ENCODE measurements around the gene TAS2R41.

Gene TAS2R41

GRCh38 chr7:143447466-143447865, 30.2 kb upstream of the TAS2R41 start:
- H3K36me3 ChIP-seq (ENCODE audit: control insufficient read depth, insufficient read depth, low read length), result no peaks in the 10 kb centered on the region
- H3K4me3 ChIP-seq (ENCODE audit: low read length), result no peak overlapping the region
- H3K27me3 ChIP-seq (ENCODE audit: control insufficient read depth, insufficient read depth, low read length), result no peaks in the 10 kb centered on the region
- no peak overlapping the region for H3K9ac ChIP-seq (ENCODE audit: low read length)
- no peaks in the 10 kb centered on the region for H3K4me1 ChIP-seq (ENCODE audit: control insufficient read depth, insufficient read depth, low read length)
- no peak overlapping the region for H3K27ac ChIP-seq (ENCODE audit: low read depth, low read length)

- no peaks in the 10 kb centered on the region for H3K36me3 ChIP-seq (ENCODE audit: control insufficient read depth, insufficient read depth, low read length)
- no peak overlapping the region for H3K27ac ChIP-seq (ENCODE audit: low read depth, low read length)
- no peaks in the 10 kb centered on the region for H3K27me3 ChIP-seq (ENCODE audit: control insufficient read depth, insufficient read depth, low read length)
- H3K4me3 ChIP-seq (ENCODE audit: low read length), result no peak overlapping the region
- no peak overlapping the region for H3K9ac ChIP-seq (ENCODE audit: low read length)
- no peaks in the 10 kb centered on the region for H3K4me1 ChIP-seq (ENCODE audit: control insufficient read depth, insufficient read depth, low read length)
These were observed 29.2 kb upstream of the TAS2R41 start for GRCh38 chr7:143448429-143448828.

GRCh38 chr7:143449793-143450192, 27.9 kb upstream of the TAS2R41 start:
- H3K4me3 ChIP-seq (ENCODE audit: low read length), result no peak overlapping the region
- H3K4me1 ChIP-seq (ENCODE audit: control insufficient read depth, insufficient read depth, low read length), result no peaks in the 10 kb centered on the region
- no peaks in the 10 kb centered on the region for H3K27me3 ChIP-seq (ENCODE audit: control insufficient read depth, insufficient read depth, low read length)
- H3K27ac ChIP-seq (ENCODE audit: low read depth, low read length), result no peak overlapping the region
- H3K36me3 ChIP-seq (ENCODE audit: control insufficient read depth, insufficient read depth, low read length), result no peaks in the 10 kb centered on the region
- H3K9ac ChIP-seq (ENCODE audit: low read length), result no peak overlapping the region

GRCh38 chr7:143451122-143451521, 26.6 kb upstream of the TAS2R41 start:
- Histone ChIP-seq H3K36me3 (ENCODE audit: control insufficient read depth, insufficient read depth, low read length) (no peaks in the 10 kb centered on the region), H3K27me3 (ENCODE audit: control insufficient read depth, insufficient read depth, low read length) (no peaks in the 10 kb centered on the region), H3K4me3 (ENCODE audit: low read length) (no peak overlapping the region), H3K9ac (ENCODE audit: low read length) (no peak overlapping the region), H3K4me1 (ENCODE audit: control insufficient read depth, insufficient read depth, low read length) (no peaks in the 10 kb centered on the region), H3K27ac (ENCODE audit: low read depth, low read length) (no peak overlapping the region)

- no peaks in the 10 kb centered on the region for H3K27me3 ChIP-seq (ENCODE audit: control insufficient read depth, insufficient read depth, low read length)
- no peak overlapping the region for H3K27ac ChIP-seq (ENCODE audit: low read depth, low read length)
- H3K36me3 ChIP-seq (ENCODE audit: control insufficient read depth, insufficient read depth, low read length), result no peaks in the 10 kb centered on the region
These were observed 25.9 kb upstream of the TAS2R41 start for GRCh38 chr7:143451746-143452145.

GRCh38 chr7:143452495-143452894, 25.2 kb upstream of the TAS2R41 start:
- no peak overlapping the region for H3K9ac ChIP-seq (ENCODE audit: low read length)
- H3K27me3 ChIP-seq (ENCODE audit: control insufficient read depth, insufficient read depth, low read length), result no peaks in the 10 kb centered on the region
- H3K36me3 ChIP-seq (ENCODE audit: control insufficient read depth, insufficient read depth, low read length), result no peaks in the 10 kb centered on the region
- H3K4me3 ChIP-seq (ENCODE audit: low read length), result no peak overlapping the region
- no peak overlapping the region for H3K27ac ChIP-seq (ENCODE audit: low read depth, low read length)
- no peaks in the 10 kb centered on the region for H3K4me1 ChIP-seq (ENCODE audit: control insufficient read depth, insufficient read depth, low read length)

More at GRCh38 chr7:143451746-143452145, 25.9 kb upstream of the TAS2R41 start:
- H3K4me3 ChIP-seq (ENCODE audit: low read length), result no peak overlapping the region
- no peak overlapping the region for H3K9ac ChIP-seq (ENCODE audit: low read length)
- no peaks in the 10 kb centered on the region for H3K4me1 ChIP-seq (ENCODE audit: control insufficient read depth, insufficient read depth, low read length)

GRCh38 chr7:143454091-143454680, 23.5 kb upstream of the TAS2R41 start:
- Histone ChIP-seq H3K4me3 (ENCODE audit: low read length) (no peak overlapping the region), H3K27me3 (ENCODE audit: control insufficient read depth, insufficient read depth, low read length) (no peaks in the 10 kb centered on the region), H3K36me3 (ENCODE audit: control insufficient read depth, insufficient read depth, low read length) (no peaks in the 10 kb centered on the region), H3K4me1 (ENCODE audit: control insufficient read depth, insufficient read depth, low read length) (no peaks in the 10 kb centered on the region), H3K27ac (ENCODE audit: low read depth, low read length) (no peak overlapping the region), H3K9ac (ENCODE audit: low read length) (no peak overlapping the region)

- no peaks in the 10 kb centered on the region for H3K4me1 ChIP-seq (ENCODE audit: control insufficient read depth, insufficient read depth, low read length)
- H3K4me3 ChIP-seq (ENCODE audit: low read length), result no peak overlapping the region
- H3K27ac ChIP-seq (ENCODE audit: low read depth, low read length), result no peak overlapping the region
- no peak overlapping the region for H3K9ac ChIP-seq (ENCODE audit: low read length)
- no peaks in the 10 kb centered on the region for H3K36me3 ChIP-seq (ENCODE audit: control insufficient read depth, insufficient read depth, low read length)
- H3K27me3 ChIP-seq (ENCODE audit: control insufficient read depth, insufficient read depth, low read length), result no peaks in the 10 kb centered on the region
These were observed 22.2 kb upstream of the TAS2R41 start for GRCh38 chr7:143455491-143455890.

- no peak overlapping the region for H3K9ac ChIP-seq (ENCODE audit: low read length)
- H3K27me3 ChIP-seq (ENCODE audit: control insufficient read depth, insufficient read depth, low read length), result no peaks in the 10 kb centered on the region
- no peak overlapping the region for H3K4me3 ChIP-seq (ENCODE audit: low read length)
- H3K36me3 ChIP-seq (ENCODE audit: control insufficient read depth, insufficient read depth, low read length), result no peaks in the 10 kb centered on the region
- H3K4me1 ChIP-seq (ENCODE audit: control insufficient read depth, insufficient read depth, low read length), result no peaks in the 10 kb centered on the region
- H3K27ac ChIP-seq (ENCODE audit: low read depth, low read length), result no peak overlapping the region
These were observed 21.7 kb upstream of the TAS2R41 start for GRCh38 chr7:143455942-143456341.

GRCh38 chr7:143456992-143457793, 20.5 kb upstream of the TAS2R41 start:
- Histone ChIP-seq H3K4me3 (ENCODE audit: low read length) (no peak overlapping the region), H3K36me3 (ENCODE audit: control insufficient read depth, insufficient read depth, low read length) (no peaks in the 10 kb centered on the region), H3K4me1 (ENCODE audit: control insufficient read depth, insufficient read depth, low read length) (no peaks in the 10 kb centered on the region), H3K9ac (ENCODE audit: low read length) (no peak overlapping the region), H3K27ac (ENCODE audit: low read depth, low read length) (no peak overlapping the region), H3K27me3 (ENCODE audit: control insufficient read depth, insufficient read depth, low read length) (no peaks in the 10 kb centered on the region)

GRCh38 chr7:143458263-143458662, 19.4 kb upstream of the TAS2R41 start:
- Histone ChIP-seq H3K36me3 (ENCODE audit: control insufficient read depth, insufficient read depth, low read length) (no peaks in the 10 kb centered on the region), H3K4me1 (ENCODE audit: control insufficient read depth, insufficient read depth, low read length) (no peaks in the 10 kb centered on the region), H3K27ac (ENCODE audit: low read depth, low read length) (no peak overlapping the region), H3K4me3 (ENCODE audit: low read length) (no peak overlapping the region), H3K27me3 (ENCODE audit: control insufficient read depth, insufficient read depth, low read length) (no peaks in the 10 kb centered on the region), H3K9ac (ENCODE audit: low read length) (no peak overlapping the region)

GRCh38 chr7:143458681-143459080, 19.0 kb upstream of the TAS2R41 start:
- no peak overlapping the region for H3K27ac ChIP-seq (ENCODE audit: low read depth, low read length)

GRCh38 chr7:143459359-143459758, 18.3 kb upstream of the TAS2R41 start:
- H3K36me3 ChIP-seq (ENCODE audit: control insufficient read depth, insufficient read depth, low read length), result no peaks in the 10 kb centered on the region
- H3K4me3 ChIP-seq (ENCODE audit: low read length), result no peak overlapping the region
- H3K9ac ChIP-seq (ENCODE audit: low read length), result no peak overlapping the region
- H3K27ac ChIP-seq (ENCODE audit: low read depth, low read length), result no peak overlapping the region
- no peaks in the 10 kb centered on the region for H3K4me1 ChIP-seq (ENCODE audit: control insufficient read depth, insufficient read depth, low read length)
- no peaks in the 10 kb centered on the region for H3K27me3 ChIP-seq (ENCODE audit: control insufficient read depth, insufficient read depth, low read length)

More at GRCh38 chr7:143458681-143459080, 19.0 kb upstream of the TAS2R41 start:
- no peaks in the 10 kb centered on the region for H3K4me1 ChIP-seq (ENCODE audit: control insufficient read depth, insufficient read depth, low read length)
- no peak overlapping the region for H3K9ac ChIP-seq (ENCODE audit: low read length)
- no peak overlapping the region for H3K4me3 ChIP-seq (ENCODE audit: low read length)
- H3K36me3 ChIP-seq (ENCODE audit: control insufficient read depth, insufficient read depth, low read length), result no peaks in the 10 kb centered on the region
- no peaks in the 10 kb centered on the region for H3K27me3 ChIP-seq (ENCODE audit: control insufficient read depth, insufficient read depth, low read length)

Data from rectal smooth muscle tissue (tissue), 1 donor.